ENCODE data around the gene GFRA1.

Gene GFRA1

DNA sequence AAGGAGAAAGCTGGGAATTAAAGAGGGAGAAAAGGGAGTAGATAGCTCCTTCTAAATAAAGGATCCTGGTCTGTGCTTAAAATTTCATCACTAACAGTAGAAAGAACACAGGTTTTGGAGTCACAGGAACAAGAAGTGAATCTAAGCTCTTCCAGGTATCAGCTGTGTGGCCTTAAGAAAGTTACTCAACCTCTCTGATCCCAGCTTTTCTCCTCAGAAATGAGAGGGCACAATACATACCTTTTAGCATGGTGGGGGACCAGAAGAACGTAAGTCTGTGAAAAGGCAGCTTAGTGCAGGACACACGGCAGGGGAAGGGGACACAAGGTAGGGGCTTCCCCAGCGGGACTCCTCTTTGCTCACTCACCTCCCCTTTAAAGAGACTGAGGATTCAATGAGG is 13.4 kb downstream of the GFRA1 start:
- no peaks in the 10 kb centered on the region for H3K36me3 ChIP-seq (ENCODE audit: control insufficient read depth, insufficient read depth, low read length)
- no peaks in the 10 kb centered on the region for H3K4me1 ChIP-seq (ENCODE audit: control insufficient read depth, insufficient read depth, low read length, poor library complexity, severe bottlenecking)
- H3K9me3 ChIP-seq (ENCODE audit: control insufficient read depth, low read length), result no peaks in the 10 kb centered on the region
- no peak overlapping the region for H3K4me3 ChIP-seq (ENCODE audit: insufficient read depth, low read depth, low read length, poor library complexity, severe bottlenecking)
- DNase-seq, result no peak
- H3K27ac ChIP-seq (ENCODE audit: insufficient read depth, low read length, poor library complexity, severe bottlenecking), result no peak overlapping the region
- no peaks in the 10 kb centered on the region for H3K27me3 ChIP-seq (replicated peaks; ENCODE audit: control insufficient read depth, insufficient read depth, low read length, poor library complexity, severe bottlenecking)

DNA sequence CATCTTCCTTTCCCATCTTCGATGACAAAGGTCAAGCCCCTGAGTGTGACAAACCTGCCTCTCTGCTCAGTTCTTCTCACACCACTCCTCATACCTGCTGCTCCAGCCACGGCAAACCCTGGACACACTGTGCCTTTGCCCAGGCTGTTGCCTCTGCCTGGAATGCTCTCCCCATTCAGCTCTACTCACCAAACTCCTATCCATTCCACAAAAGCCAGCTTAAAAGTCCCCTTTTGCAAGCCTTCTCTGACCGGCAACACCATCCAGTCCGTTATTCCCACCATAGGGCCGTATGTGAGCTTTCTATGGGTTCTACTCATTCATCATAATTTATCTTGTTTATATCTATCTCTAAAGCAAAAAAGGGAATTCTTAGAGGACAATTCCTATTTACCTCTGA is 15.2 kb downstream of the GFRA1 start:
- Histone ChIP-seq H3K27ac (ENCODE audit: insufficient read depth, low read length, poor library complexity, severe bottlenecking) (no peak overlapping the region), H3K36me3 (ENCODE audit: control insufficient read depth, insufficient read depth, low read length) (no peaks in the 10 kb centered on the region), H3K27me3 (replicated peaks; ENCODE audit: control insufficient read depth, insufficient read depth, low read length, poor library complexity, severe bottlenecking) (no peaks in the 10 kb centered on the region), H3K4me3 (ENCODE audit: insufficient read depth, low read depth, low read length, poor library complexity, severe bottlenecking) (no peak overlapping the region), H3K9me3 (ENCODE audit: control insufficient read depth, low read length) (no peaks in the 10 kb centered on the region), H3K4me1 (ENCODE audit: control insufficient read depth, insufficient read depth, low read length, poor library complexity, severe bottlenecking) (no peaks in the 10 kb centered on the region)
- DNase-seq, result no peak

DNA sequence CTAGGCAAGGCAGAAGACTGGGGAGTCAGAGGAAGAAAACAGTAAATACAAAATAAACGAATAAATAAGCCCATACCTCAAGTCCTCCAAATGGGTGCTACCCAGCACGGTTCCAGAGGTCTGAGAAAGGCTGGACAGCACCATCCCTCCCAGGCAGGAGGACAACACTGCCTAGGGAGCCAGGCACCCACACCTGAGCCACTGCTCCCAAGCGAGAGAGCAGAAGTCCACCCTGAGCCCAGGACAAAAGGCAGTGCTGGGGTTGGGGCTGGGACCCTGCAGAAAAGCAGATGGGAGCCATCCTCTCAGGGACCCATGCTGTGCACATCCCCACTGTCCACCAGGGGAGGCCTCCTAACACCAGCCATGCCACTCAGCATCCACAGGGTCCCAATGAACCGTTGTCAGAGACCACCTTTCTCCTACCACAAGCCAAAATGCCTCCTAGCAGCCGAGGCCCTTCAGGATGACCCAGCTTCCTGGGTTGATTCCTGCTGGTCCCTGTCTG is 16.2 kb downstream of the GFRA1 start:
- Histone ChIP-seq H3K27me3 (replicated peaks; ENCODE audit: control insufficient read depth, insufficient read depth, low read length, poor library complexity, severe bottlenecking) (no peaks in the 10 kb centered on the region), H3K27ac (ENCODE audit: insufficient read depth, low read length, poor library complexity, severe bottlenecking) (no peak overlapping the region), H3K36me3 (ENCODE audit: control insufficient read depth, insufficient read depth, low read length) (no peaks in the 10 kb centered on the region), H3K9me3 (ENCODE audit: control insufficient read depth, low read length) (no peaks in the 10 kb centered on the region), H3K4me1 (ENCODE audit: control insufficient read depth, insufficient read depth, low read length, poor library complexity, severe bottlenecking) (no peaks in the 10 kb centered on the region), H3K4me3 (ENCODE audit: insufficient read depth, low read depth, low read length, poor library complexity, severe bottlenecking) (no peak overlapping the region)
- DNase-seq, result no peak

DNA sequence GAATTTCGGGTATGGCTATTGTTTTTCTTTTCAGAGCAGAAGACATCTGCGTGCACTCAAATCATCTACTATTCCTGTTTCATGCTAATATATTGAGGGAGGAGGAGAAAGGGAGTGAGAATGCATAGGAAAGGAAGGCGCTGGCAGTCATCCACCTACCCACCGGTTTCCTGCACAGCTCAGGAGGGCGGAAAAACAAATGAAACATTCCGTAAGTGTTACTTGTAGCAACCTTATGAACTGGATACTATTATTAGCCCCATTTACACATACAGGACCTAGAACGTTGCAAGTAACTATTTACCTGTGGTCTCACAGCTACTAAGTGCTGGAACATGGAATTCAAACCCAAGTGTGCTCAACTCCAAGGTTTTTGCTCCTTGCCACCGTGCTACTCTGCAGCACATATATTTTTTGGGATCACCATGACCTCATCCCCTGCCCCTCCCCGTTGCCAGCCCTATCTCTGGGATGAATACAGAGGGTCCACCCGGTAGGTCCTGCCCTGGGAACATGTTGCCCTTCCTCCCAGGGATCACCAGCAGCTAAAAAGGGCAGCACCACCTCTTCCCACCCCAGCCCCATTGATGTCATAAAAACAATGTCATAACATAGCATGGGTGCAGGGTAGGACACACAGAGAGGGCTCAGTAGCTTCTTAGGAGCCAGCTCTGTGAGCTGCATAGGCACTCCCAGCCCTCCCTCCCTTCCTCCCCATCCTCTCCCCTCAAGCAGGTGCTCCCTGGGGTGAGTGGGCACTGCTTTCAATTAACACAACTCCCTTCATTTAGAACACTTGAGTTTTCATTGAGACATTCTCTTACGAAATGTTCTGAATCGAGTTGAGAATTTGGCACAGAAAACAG is 16.9 kb downstream of the GFRA1 start:
- H3K4me3 ChIP-seq (ENCODE audit: insufficient read depth, low read depth, low read length, poor library complexity, severe bottlenecking), result no peak overlapping the region
- H3K27me3 ChIP-seq (replicated peaks; ENCODE audit: control insufficient read depth, insufficient read depth, low read length, poor library complexity, severe bottlenecking), result no peaks in the 10 kb centered on the region
- no peak overlapping the region for H3K27ac ChIP-seq (ENCODE audit: insufficient read depth, low read length, poor library complexity, severe bottlenecking)
- no peaks in the 10 kb centered on the region for H3K9me3 ChIP-seq (ENCODE audit: control insufficient read depth, low read length)
- no peak for DNase-seq
- H3K36me3 ChIP-seq (ENCODE audit: control insufficient read depth, insufficient read depth, low read length), result no peaks in the 10 kb centered on the region
- H3K4me1 ChIP-seq (ENCODE audit: control insufficient read depth, insufficient read depth, low read length, poor library complexity, severe bottlenecking), result no peaks in the 10 kb centered on the region

DNA sequence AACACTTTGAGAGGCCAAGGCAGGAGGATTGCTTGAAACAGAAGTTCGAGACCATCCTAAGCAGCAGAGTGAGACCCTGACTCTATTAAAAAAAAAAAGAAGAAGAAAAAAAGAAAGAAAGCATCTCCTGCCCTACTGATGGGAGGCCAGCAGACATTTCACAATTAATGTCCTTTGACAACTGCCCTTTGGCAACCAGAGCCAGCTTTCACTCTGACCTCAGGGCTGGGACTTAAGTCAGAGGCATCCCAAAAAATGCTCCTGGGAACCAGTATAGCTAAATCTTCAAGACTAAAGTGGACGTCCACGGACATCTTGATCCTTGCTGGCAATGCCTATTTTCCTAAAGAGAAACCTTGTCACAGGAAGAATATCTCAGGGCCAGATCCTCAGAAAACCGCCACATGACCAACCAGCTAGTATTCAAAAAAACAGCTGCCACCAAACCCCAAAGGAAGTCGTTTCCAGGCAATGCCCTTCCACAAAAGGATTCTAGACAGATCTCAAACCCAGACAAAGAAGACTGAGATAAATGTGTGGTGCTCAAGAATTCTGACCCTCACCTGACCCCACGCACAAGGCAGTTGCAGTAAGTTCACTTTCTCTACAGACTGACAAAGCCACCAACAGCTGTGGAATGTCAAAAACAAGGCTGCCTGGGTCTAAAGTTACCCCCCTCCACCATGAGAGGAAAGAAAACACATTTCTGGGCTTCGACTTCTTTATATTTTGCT is 18.4 kb downstream of the GFRA1 start:
- Histone ChIP-seq H3K9me3 (ENCODE audit: control insufficient read depth, low read length) (no peaks in the 10 kb centered on the region), H3K27ac (ENCODE audit: insufficient read depth, low read length, poor library complexity, severe bottlenecking) (no peak overlapping the region), H3K4me1 (ENCODE audit: control insufficient read depth, insufficient read depth, low read length, poor library complexity, severe bottlenecking) (no peaks in the 10 kb centered on the region), H3K4me3 (ENCODE audit: insufficient read depth, low read depth, low read length, poor library complexity, severe bottlenecking) (no peak overlapping the region), H3K27me3 (replicated peaks; ENCODE audit: control insufficient read depth, insufficient read depth, low read length, poor library complexity, severe bottlenecking) (no peaks in the 10 kb centered on the region), H3K36me3 (ENCODE audit: control insufficient read depth, insufficient read depth, low read length) (no peaks in the 10 kb centered on the region)
- no peak for DNase-seq

DNA sequence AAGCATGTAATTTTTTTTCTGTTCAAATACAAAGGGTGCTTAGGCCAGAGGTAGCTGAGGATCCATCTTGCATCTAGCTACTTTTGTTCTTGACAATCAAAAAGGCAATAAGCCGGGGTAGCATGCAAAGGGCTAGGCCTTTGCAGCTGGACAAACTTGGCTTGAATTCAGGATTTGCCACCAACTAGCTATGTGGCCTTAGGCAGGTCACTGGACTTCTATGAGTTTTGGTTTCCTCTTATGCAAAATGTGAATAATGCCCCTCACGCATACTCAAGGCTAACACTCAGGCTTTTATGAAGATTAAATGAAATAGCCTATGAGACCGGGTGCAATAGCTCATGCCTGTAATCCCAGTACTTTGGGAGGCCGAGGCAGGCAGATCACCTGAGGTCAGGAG is 19.3 kb downstream of the GFRA1 start:
- no peak for DNase-seq
- no peaks in the 10 kb centered on the region for H3K36me3 ChIP-seq (ENCODE audit: control insufficient read depth, insufficient read depth, low read length)
- H3K27ac ChIP-seq (ENCODE audit: insufficient read depth, low read length, poor library complexity, severe bottlenecking), result no peak overlapping the region
- H3K4me1 ChIP-seq (ENCODE audit: control insufficient read depth, insufficient read depth, low read length, poor library complexity, severe bottlenecking), result no peaks in the 10 kb centered on the region
- H3K4me3 ChIP-seq (ENCODE audit: insufficient read depth, low read depth, low read length, poor library complexity, severe bottlenecking), result no peak overlapping the region
- H3K9me3 ChIP-seq (ENCODE audit: control insufficient read depth, low read length), result no peaks in the 10 kb centered on the region
- H3K27me3 ChIP-seq (replicated peaks; ENCODE audit: control insufficient read depth, insufficient read depth, low read length, poor library complexity, severe bottlenecking), result no peaks in the 10 kb centered on the region

DNA sequence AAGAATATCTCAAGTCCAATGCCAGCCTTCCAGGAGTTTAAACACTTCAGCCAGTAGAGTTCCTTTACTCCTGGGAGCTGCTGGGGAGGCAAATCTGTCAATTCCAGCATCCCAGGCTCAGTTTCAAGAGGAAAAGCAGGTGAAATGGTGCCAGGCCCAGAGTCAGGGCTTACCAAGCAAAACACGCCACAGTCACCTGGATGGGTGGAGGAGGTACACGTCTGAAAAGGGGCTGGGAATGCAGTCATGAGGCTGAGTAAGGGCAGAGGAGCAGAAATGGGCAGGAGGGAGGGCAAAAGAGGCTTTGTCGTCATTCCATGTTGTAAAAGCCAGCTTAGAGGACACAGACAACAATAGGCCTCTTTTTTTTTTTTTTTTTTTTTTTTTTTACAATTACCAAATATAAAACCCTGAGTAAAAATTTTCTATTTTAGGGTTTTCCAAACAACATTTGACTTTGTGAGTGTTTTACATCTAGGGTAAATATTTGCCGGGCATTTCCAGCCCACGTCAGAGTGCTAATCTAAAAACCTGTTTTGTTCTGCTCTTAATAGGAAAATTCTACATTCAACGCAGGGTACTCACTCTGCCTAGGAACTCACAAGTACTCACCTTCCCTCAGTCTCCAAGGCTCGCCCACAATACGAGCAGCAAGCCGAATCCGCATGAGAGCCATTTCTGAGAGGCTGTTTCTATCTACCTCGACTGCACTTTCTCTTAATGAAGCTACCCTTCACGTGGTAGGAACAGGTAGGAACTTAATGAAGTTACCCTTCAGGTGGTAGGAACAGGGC is 21.2 kb downstream of the GFRA1 start:
- no peak overlapping the region for H3K4me3 ChIP-seq (ENCODE audit: insufficient read depth, low read depth, low read length, poor library complexity, severe bottlenecking)
- no peaks in the 10 kb centered on the region for H3K27me3 ChIP-seq (replicated peaks; ENCODE audit: control insufficient read depth, insufficient read depth, low read length, poor library complexity, severe bottlenecking)
- no peaks in the 10 kb centered on the region for H3K9me3 ChIP-seq (ENCODE audit: control insufficient read depth, low read length)
- H3K4me1 ChIP-seq (ENCODE audit: control insufficient read depth, insufficient read depth, low read length, poor library complexity, severe bottlenecking), result no peaks in the 10 kb centered on the region
- H3K36me3 ChIP-seq (ENCODE audit: control insufficient read depth, insufficient read depth, low read length), result no peaks in the 10 kb centered on the region
- H3K27ac ChIP-seq (ENCODE audit: insufficient read depth, low read length, poor library complexity, severe bottlenecking), result no peak overlapping the region
- DNase-seq, result no peak

DNA sequence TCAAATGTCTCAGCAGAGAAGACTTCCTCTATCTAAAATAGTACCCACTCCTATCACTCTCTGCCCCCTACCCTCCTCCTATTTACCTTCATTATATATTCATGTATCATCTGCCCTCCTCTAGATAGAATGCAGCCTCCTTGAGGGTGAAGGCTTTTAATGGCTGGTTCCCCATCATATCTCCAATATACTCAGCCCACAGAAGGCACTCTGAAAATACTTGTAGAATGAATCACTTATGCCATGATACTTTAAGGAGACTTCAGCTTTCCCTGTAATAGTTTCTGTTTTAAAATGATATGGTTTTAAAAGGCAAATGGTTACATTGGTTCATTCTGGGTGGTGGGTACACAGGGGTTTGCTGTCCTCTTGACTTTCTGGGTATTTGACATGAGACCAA is 25.3 kb downstream of the GFRA1 start:
- Histone ChIP-seq H3K4me1 (ENCODE audit: control insufficient read depth, insufficient read depth, low read length, poor library complexity, severe bottlenecking) (no peaks in the 10 kb centered on the region), H3K4me3 (ENCODE audit: insufficient read depth, low read depth, low read length, poor library complexity, severe bottlenecking) (no peak overlapping the region), H3K27me3 (replicated peaks; ENCODE audit: control insufficient read depth, insufficient read depth, low read length, poor library complexity, severe bottlenecking) (no peaks in the 10 kb centered on the region), H3K36me3 (ENCODE audit: control insufficient read depth, insufficient read depth, low read length) (no peaks in the 10 kb centered on the region), H3K9me3 (ENCODE audit: control insufficient read depth, low read length) (no peaks in the 10 kb centered on the region), H3K27ac (ENCODE audit: insufficient read depth, low read length, poor library complexity, severe bottlenecking) (no peak overlapping the region)
- DNase-seq, result no peak

DNA sequence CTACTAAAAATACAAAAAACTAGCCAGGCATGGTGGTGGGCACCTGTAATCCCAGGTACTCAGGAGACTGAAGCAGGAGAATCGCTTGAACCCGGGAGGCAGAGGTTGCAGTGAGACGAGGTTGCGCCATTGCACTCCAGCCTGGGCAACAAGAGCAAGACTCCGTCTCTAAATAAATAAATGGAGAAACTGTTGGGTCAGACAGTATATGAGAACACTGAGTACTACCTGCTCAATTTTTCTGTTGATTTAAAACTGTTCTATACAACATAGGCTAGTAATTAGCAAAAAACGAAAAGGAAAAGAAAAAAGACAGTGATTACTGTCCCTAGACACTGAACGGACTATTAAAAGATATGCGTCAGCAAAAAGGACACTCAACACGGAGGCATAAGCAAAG is 26.7 kb downstream of the GFRA1 start:
- Histone ChIP-seq H3K9me3 (ENCODE audit: control insufficient read depth, low read length) (no peaks in the 10 kb centered on the region), H3K27me3 (replicated peaks; ENCODE audit: control insufficient read depth, insufficient read depth, low read length, poor library complexity, severe bottlenecking) (no peaks in the 10 kb centered on the region), H3K4me3 (ENCODE audit: insufficient read depth, low read depth, low read length, poor library complexity, severe bottlenecking) (no peak overlapping the region), H3K27ac (ENCODE audit: insufficient read depth, low read length, poor library complexity, severe bottlenecking) (no peak overlapping the region), H3K4me1 (ENCODE audit: control insufficient read depth, insufficient read depth, low read length, poor library complexity, severe bottlenecking) (no peaks in the 10 kb centered on the region), H3K36me3 (ENCODE audit: control insufficient read depth, insufficient read depth, low read length) (no peaks in the 10 kb centered on the region)
- no peak for DNase-seq

Measured in effector memory CD4-positive, alpha-beta T cell (primary cell).